ENCODE measurements around the gene SHANK3.

DNA sequence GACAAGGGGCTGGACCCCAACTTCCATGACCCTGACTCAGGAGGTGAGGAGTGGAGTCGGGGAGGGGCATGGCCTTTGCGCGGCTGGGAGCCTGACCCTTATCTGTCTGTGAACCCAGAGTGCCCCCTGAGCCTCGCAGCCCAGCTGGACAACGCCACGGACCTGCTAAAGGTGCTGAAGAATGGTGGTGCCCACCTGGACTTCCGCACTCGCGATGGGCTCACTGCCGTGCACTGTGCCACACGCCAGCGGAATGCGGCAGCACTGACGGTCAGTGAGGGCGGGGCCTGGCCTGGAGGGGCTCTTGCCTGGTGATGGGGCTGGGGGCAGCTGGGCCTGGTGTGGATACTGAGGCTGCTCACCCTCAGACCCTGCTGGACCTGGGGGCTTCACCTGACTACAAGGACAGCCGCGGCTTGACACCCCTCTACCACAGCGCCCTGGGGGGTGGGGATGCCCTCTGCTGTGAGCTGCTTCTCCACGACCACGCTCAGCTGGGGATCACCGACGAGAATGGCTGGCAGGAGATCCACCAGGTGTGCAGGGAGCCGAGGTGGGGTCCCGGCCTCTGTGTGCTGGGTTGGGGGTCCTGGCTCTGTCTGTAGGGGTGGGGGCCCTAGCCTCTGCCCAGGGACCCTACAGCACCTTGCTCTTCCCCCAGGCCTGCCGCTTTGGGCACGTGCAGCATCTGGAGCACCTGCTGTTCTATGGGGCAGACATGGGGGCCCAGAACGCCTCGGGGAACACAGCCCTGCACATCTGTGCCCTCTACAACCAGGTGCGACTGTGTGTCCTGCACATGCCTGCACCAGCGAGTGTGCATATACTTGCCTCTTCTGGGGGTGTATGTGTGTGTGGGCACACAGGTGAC is 6.3 kb downstream of the SHANK3 start:
- TF ChIP-seq, protein P1, sequence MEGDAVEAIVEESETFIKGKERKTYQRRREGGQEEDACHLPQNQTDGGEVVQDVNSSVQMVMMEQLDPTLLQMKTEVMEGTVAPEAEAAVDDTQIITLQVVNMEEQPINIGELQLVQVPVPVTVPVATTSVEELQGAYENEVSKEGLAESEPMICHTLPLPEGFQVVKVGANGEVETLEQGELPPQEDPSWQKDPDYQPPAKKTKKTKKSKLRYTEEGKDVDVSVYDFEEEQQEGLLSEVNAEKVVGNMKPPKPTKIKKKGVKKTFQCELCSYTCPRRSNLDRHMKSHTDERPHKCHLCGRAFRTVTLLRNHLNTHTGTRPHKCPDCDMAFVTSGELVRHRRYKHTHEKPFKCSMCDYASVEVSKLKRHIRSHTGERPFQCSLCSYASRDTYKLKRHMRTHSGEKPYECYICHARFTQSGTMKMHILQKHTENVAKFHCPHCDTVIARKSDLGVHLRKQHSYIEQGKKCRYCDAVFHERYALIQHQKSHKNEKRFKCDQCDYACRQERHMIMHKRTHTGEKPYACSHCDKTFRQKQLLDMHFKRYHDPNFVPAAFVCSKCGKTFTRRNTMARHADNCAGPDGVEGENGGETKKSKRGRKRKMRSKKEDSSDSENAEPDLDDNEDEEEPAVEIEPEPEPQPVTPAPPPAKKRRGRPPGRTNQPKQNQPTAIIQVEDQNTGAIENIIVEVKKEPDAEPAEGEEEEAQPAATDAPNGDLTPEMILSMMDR (IDR thresholded peaks at IDR 0.05) = no peak
- TF ChIP-seq POLR2A (IDR thresholded peaks at IDR 0.05) = no peak
